Activated CD8-positive, alpha-beta T cell treated with anti-CD3 and anti-CD28 coated beads, Interleukin-2, amount 10 ng/mL, durations not matched to agents 7 days and 5 days (primary cell): ENCODE measurements around the gene ART3. TPM values are rescaled to one million over a fixed set of nuclear protein-coding genes. Genes with fewer than 3 reads are reported as not detected.
A peak's percentile ranks its signal among the peaks of the same experiment; 100 is the strongest.

ENCODE experiments used
- ATAC-seq: fragments of 150-1000 bp; cut with Tn5 transposase; one replicate; pipeline ENCODE4 v1.10.0; 2021; ENCODE audit warnings: moderate library complexity
- CTCF ChIA-PET: fragments of 350-600 bp; sonication (Branson Sonifier 250); formaldehyde crosslinking; loops from one replicate; lab custom pipeline; 2021; ENCODE audit warnings: antibody characterized with exemption; lab: Charles Lee
- POLR2A ChIA-PET: fragments of 350-600 bp; sonication (Branson Sonifier 250); formaldehyde crosslinking; loops from one replicate; lab custom pipeline; 2021; ENCODE audit warnings: antibody characterized with exemption; lab: Charles Lee
- DNase-seq: peaks from one replicate; pipeline ENCODE4 v3.0.0-alpha.2; 2020
- H3K27ac Mint-ChIP-seq: one replicate; pipeline ENCODE4 v1.8.0; 2021; ENCODE audit warnings: mild to moderate bottlenecking, mixed read lengths
- H3K27me3 Mint-ChIP-seq: one replicate; pipeline ENCODE4 v1.8.0; 2021; ENCODE audit warnings: low read depth, mixed read lengths
- H3K36me3 Mint-ChIP-seq: one replicate; pipeline ENCODE4 v1.8.0; 2021; ENCODE audit warnings: low read depth, mixed read lengths
- H3K4me1 Mint-ChIP-seq: one replicate; pipeline ENCODE4 v1.8.0; 2021; ENCODE audit warnings: low read depth, mixed read lengths
- H3K4me3 Mint-ChIP-seq: one replicate; pipeline ENCODE4 v1.8.0; 2021; ENCODE audit warnings: mild to moderate bottlenecking, mixed read lengths
- H3K9me3 Mint-ChIP-seq: one replicate; pipeline ENCODE4 v1.8.0; 2022; ENCODE audit warnings: mixed read lengths; ENCODE audit not compliant: insufficient read depth
- total RNA-seq, 2 experiments: library from RNA; stranded (reverse); gene quantifications; one replicate each; pipeline ENCODE4 v1.2.3, GENCODE V29; 2021

The ART3 gene
- total RNA-seq, 2 experiments from 2014 or later: not detected

DNA sequence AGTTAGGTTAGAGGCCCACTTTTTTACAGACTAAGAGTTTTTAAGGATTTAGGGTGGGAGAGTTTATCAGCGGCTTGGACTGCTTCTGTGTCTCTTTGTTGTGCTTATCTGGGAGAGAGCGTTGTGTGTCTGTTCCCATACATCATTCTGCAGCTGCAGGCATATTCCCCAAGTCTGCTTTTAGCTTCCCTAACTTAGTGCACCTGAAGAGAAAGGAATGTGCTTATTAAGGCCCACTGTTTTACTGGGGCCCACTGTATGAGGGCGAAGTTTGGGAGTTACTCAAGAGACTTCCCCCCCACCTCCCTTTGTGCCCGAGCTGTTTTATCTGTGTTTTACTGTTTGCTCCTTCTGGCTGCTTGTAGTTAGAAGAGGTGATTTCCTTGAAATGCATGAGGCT, 31.9 kb downstream of the ART3 start:
- H3K36me3 Mint-ChIP-seq: no peaks in the 10 kb centered on the region
- CTCF ChIA-PET: interaction anchor here (1.4 kb wide), 1 partner anchor 106 kb away, joined by 3 read pairs; no protein-coding TSS in a partner anchor
- peaks cover 6% of the 10 kb centered on the region for H3K27me3 Mint-ChIP-seq
- no peak for DNase-seq
- POLR2A ChIA-PET: no interaction called here
- no peak overlapping the region for H3K4me3 Mint-ChIP-seq
- no peaks in the 10 kb centered on the region for H3K9me3 Mint-ChIP-seq
- no peak for ATAC-seq
- H3K4me1 Mint-ChIP-seq: no peaks in the 10 kb centered on the region
- H3K27ac Mint-ChIP-seq: no peak overlapping the region

DNA sequence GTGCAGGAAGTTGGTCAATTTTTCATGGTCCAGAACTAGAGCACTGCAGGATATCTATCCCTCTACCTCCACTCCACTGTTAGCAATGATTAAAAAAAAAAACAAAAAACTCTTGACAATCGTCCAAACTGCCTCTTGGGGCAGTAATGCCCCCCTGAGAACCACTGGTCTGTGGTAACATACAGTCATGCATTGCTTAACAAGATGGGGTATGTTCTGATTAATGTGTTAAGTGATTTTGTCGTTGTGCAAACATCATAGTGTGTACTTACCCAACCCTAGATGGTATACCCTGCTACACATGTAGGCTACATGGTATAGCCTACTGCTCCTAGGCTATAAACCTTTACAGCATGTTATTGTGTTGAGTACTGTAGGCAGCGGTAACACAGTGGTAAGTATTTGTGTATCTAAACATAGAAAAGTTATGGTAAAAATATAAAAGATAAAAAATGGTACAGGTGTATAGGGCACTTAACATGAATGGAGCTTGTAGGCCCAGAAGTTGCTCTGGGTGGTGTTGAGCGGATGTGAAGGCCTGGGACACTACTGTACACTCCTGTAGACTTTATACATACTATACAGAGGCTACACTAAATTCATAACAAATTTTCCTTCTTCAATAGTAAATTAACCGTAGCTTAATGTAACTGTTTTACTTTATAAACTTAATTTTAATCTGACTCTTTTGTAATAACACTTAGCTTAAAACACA, 34.1 kb downstream of the ART3 start:
- POLR2A ChIA-PET: no interaction called here
- Mint-ChIP-seq H3K27me3 (peaks cover 6% of the 10 kb centered on the region), H3K27ac (no peak overlapping the region), H3K9me3 (no peaks in the 10 kb centered on the region), H3K4me1 (no peaks in the 10 kb centered on the region), H3K36me3 (peaks cover 10% of the 10 kb centered on the region), H3K4me3 (no peak overlapping the region)
- ATAC-seq: no peak
- CTCF ChIA-PET: interaction anchor here (0.8 kb wide), 1 partner anchor 213 kb away, joined by 3 read pairs; no protein-coding TSS in a partner anchor
- no peak for DNase-seq

DNA sequence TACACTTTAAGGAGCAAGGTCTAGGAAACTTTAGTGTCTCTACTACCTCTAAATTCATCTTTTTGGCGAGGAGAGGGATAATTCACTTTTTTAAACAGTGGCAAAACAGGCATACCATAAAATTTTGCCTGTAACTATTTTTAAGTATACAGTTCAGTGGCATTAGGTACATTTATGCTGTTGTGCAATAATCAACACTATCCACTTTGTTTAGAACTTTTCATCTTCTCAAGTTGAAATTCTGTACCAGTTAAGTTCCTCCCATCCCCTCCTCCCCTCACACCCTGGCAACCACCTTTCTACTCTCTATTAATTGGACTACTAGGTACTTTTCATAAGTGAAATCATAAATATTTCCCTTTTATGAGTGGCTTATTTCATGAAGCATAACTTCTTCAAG, 42.3 kb downstream of the ART3 start:
- ChIA-PET CTCF (interaction anchor here (0.9 kb wide), 2 partner anchors 36 to 121 kb away, joined by 3 to 4 read pairs; no protein-coding TSS in a partner anchor), POLR2A (no interaction called here)
- DNase-seq: no peak
- Mint-ChIP-seq H3K4me3 (no peak overlapping the region), H3K27me3 (no peaks in the 10 kb centered on the region), H3K9me3 (peaks cover 1% of the 10 kb centered on the region), H3K4me1 (no peaks in the 10 kb centered on the region), H3K27ac (no peak overlapping the region), H3K36me3 (peaks cover 56% of the 10 kb centered on the region)
- no peak for ATAC-seq

DNA sequence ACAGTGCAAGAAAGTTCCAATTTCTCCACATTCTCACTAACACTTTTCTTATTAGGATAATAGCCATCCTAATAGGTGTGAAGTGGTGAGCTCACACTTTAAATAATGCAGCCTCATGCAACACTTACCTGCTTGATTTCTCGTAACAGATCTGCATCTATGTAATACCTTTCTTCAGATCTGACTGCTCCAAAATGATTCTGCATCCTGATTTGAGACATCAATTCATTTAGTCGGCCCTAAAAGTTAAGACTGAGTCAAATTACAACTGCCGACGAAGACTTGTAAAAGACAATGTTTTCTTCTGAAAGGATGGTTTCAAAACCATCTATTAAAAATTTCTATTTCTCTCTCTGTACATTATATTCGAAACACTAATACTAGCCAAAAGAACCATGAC, 43.0 kb downstream of the ART3 start:
- no peaks in the 10 kb centered on the region for H3K4me1 Mint-ChIP-seq
- H3K4me3 Mint-ChIP-seq: no peak overlapping the region
- DNase-seq (no peak), ATAC-seq (no peak)
- H3K27ac Mint-ChIP-seq: no peak overlapping the region
- ChIA-PET POLR2A (no interaction called here), CTCF (no interaction called here)
- peaks cover 56% of the 10 kb centered on the region for H3K36me3 Mint-ChIP-seq
- no peaks in the 10 kb centered on the region for H3K27me3 Mint-ChIP-seq
- H3K9me3 Mint-ChIP-seq: peaks cover 8% of the 10 kb centered on the region

DNA sequence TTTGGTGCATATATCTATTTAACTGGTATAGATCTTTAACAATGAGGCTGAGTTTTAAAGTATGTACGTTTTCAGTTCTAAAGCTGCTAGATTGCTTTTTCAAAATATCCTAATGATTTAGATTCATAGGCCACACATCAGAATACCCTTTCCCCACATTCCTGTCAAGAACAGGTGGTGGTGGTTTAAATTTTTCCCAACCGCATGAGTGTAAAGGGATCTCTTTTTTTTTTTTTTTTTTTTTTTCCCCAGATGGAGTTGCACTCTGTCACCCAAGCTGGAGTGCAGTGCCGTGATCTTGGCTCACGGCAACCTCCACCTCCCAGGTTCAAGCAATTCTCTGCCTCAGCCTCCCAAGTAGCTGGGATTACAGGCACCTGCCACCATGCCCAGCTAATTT, 45.7 kb downstream of the ART3 start:
- ChIA-PET CTCF (no interaction called here), POLR2A (no interaction called here)
- H3K4me1 Mint-ChIP-seq: no peaks in the 10 kb centered on the region
- no peak for ATAC-seq
- H3K9me3 Mint-ChIP-seq: peaks cover 9% of the 10 kb centered on the region
- no peaks in the 10 kb centered on the region for H3K27me3 Mint-ChIP-seq
- no peak overlapping the region for H3K4me3 Mint-ChIP-seq
- no peak for DNase-seq
- H3K27ac Mint-ChIP-seq: no peak overlapping the region
- H3K36me3 Mint-ChIP-seq: peaks cover 60% of the 10 kb centered on the region

DNA sequence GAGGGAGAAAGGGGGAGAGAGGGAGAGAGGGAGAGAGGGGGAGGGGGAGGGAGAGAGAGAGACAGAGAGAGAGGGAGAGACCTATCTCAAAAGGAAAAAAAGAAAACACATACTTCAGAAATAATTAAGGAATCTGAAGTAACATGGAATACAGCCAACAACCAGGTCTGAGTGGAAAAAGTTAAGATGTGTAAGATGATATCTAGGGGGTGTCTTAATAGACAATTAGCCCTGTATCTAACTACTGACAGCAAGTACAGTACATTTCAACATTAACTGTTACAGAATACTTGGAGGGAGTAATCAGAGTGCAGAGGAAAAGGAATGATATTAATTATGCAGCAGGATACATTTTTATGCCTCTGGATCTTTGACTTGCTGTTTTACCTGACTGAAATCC, 51.3 kb downstream of the ART3 start:
- H3K4me1 Mint-ChIP-seq: no peaks in the 10 kb centered on the region
- H3K9me3 Mint-ChIP-seq: peaks cover 9% of the 10 kb centered on the region
- H3K27ac Mint-ChIP-seq: no peak overlapping the region
- DNase-seq (no peak), ATAC-seq (no peak)
- no peak overlapping the region for H3K4me3 Mint-ChIP-seq
- POLR2A ChIA-PET: no interaction called here
- H3K27me3 Mint-ChIP-seq: no peaks in the 10 kb centered on the region
- peaks cover 49% of the 10 kb centered on the region for H3K36me3 Mint-ChIP-seq
- CTCF ChIA-PET: no interaction called here

DNA sequence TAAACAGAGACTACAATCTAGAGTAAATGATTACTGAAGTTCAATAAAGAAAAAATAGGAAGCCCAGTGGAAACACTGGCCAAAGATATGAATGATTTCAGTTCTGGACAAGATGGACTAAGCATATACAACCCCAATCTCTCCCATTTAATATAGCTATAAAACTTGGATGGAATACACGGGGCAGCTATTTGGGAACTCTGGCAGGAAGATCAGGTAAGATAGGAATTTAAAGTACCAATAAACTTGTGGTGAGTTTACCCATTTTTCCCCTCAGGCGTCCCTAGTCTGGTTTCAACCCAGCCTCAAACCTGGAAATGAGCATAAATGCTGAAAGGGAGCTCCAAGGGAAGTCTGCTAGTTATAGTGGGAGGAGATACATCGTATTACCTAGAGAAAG, 53.2 kb downstream of the ART3 start:
- ChIA-PET POLR2A (no interaction called here), CTCF (interaction anchor here (0.9 kb wide), 1 partner anchor 37 kb away, joined by 4 read pairs; no protein-coding TSS in a partner anchor)
- H3K27me3 Mint-ChIP-seq: no peaks in the 10 kb centered on the region
- no peak overlapping the region for H3K27ac Mint-ChIP-seq
- H3K9me3 Mint-ChIP-seq: no peaks in the 10 kb centered on the region
- ATAC-seq: no peak
- DNase-seq: no peak
- H3K36me3 Mint-ChIP-seq: peaks cover 43% of the 10 kb centered on the region
- no peaks in the 10 kb centered on the region for H3K4me1 Mint-ChIP-seq
- H3K4me3 Mint-ChIP-seq: no peak overlapping the region

DNA sequence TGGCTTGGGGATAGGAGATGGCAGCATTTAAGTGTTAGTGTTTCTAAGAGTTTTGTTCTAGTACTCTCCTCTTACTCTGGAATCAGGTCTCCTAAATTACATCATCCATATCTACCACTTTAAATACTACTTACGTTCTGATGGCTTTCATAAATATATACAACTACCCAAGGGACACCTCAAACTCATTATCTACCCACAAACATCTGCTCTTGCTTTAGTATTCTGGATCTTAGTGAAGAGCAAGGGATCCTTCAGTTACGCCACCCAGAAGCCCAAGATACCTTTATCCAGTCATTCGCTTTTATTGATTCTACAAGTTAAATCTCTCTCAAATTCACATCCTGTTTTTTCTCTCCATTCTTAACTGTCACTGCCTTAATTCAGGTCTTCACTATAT, 66.7 kb downstream of the ART3 start:
- Mint-ChIP-seq H3K36me3 (peaks cover 51% of the 10 kb centered on the region), H3K4me1 (peaks cover 7% of the 10 kb centered on the region), H3K9me3 (no peaks in the 10 kb centered on the region), H3K27ac (no peak overlapping the region), H3K27me3 (no peaks in the 10 kb centered on the region), H3K4me3 (no peak overlapping the region)
- DNase-seq (no peak), ATAC-seq (no peak)
- CTCF ChIA-PET: no interaction called here
- POLR2A ChIA-PET: no interaction called here

DNA sequence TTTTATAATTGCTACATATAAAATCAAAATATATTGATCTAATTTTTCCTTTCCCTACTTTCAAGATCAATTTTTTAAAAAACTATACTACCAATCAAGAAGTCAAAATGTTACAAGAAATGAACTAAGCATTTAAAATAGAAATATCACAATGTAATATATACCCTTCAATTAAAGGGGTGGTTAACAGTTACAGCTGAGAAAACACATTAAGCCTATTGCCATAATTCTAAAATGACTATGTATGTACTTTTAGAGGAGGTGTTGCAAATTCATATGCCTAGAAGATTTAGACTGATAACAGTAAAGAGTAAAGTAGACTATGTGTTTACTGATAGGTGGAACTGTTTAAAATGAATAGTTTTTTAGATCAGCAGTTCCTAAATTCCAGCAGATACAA, 70.0 kb downstream of the ART3 start:
- ATAC-seq: no peak
- H3K4me1 Mint-ChIP-seq: peaks cover 22% of the 10 kb centered on the region
- H3K27ac Mint-ChIP-seq: no peak overlapping the region
- ChIA-PET POLR2A (no interaction called here), CTCF (interaction anchor here (2.0 kb wide), 1 partner anchor 35 kb away, joined by 4 read pairs; no protein-coding TSS in a partner anchor)
- H3K36me3 Mint-ChIP-seq: peaks cover 37% of the 10 kb centered on the region
- H3K27me3 Mint-ChIP-seq: no peaks in the 10 kb centered on the region
- H3K9me3 Mint-ChIP-seq: no peaks in the 10 kb centered on the region
- no peak for DNase-seq
- no peak overlapping the region for H3K4me3 Mint-ChIP-seq

DNA sequence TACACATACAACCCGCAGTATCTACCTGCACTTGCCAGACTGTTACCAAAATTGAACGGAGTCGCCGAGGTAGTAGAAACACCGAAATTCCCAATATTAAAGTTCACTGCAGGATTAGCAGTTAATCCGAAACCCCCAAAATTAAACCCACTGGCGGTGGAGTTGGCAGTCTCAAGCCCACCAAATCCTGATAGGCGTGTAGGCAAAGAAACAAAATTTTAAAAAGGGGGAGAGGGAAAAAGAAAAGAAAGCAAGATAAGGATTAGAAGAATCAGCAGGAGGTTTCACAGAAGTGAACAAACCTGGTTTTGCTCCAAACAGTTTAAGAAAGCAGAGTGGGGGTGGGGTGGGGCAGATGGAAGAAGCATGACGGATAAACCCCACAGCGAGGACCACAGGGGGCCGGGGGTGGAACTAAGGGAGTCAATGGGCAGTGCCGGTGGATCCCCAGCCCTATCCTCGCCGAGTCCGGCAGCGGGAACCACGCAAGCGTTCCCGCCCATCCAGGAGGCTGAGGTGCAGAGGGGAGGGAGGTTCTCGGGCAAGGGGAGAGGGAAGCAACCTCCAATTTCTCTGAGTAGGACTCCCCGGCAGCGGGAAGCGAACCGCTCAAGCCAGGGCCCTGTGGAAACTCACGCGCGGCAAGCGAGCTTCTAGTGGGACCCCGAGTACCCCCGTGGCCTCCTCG, 73.1 kb downstream of the ART3 start:
- CTCF ChIA-PET: interaction anchor here (0.7 to 2.0 kb wide), 4 partner anchors 32 to 1056 kb away, joined by 3 to 5 read pairs (median 4); no protein-coding TSS in a partner anchor
- Mint-ChIP-seq H3K27me3 (no peaks in the 10 kb centered on the region), H3K4me1 (peaks cover 23% of the 10 kb centered on the region), H3K9me3 (no peaks in the 10 kb centered on the region), H3K36me3 (peaks cover 14% of the 10 kb centered on the region), H3K27ac (peak overlapping the region; percentile 96), H3K4me3 (peak overlapping the region; percentile 95)
- ATAC-seq (peak; percentile 59), DNase-seq (peak; percentile 65)
- POLR2A ChIA-PET: interaction anchor here (1.0 to 1.5 kb wide), 3 partner anchors 66 to 252 kb away, joined by 3 to 6 read pairs (median 4); no protein-coding TSS in a partner anchor

DNA sequence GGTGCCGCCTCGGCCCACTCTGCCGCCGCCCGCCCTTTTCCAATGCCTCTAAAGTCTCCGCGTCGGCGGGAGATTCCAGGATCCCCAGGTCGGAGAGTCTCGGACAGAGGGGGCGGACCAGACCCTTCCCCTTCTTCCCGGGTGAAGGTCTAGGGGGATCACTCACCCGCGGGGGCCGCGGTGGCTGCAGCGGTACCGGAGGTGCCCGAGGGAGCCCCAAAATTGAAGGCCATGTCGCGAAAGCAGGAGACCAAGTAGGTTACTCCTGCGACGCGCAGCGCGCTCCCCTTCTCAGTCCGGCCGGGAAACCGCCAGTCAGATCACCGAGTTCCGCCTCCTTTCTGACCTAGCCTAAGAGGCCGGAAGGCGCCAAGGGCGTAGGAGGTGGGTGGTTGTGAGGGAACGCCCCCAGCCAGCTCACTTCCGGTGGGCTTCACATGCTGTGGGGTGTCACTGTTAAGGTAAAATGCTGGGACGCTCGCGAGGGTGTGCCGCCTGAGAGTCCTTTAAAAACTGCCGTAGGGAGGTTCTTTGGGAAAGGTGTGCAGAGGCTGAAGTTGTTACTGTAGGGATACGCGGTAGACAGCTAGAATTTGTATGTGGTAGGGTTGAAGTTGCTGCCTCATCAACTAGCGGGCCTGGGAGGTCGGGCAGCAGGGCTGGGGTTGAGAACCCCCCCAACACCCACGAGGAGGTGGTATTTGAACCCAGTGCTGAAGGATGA, 73.8 kb downstream of the ART3 start, which contains the start of gene NUP54:
NUP54 (minus strand) TSS at position 256 of the 724 bp plus-strand sequence; CDS start at position 233, 23 bp downstream.
- H3K4me3 Mint-ChIP-seq: peak within 1 kb of the TSS; percentile 95
- H3K36me3 Mint-ChIP-seq: peaks cover 10% of the 10 kb centered on the region
- ChIA-PET POLR2A (interaction anchor here (0.5 to 1.5 kb wide), 6 partner anchors 13 to 549 kb away, joined by 3 to 6 read pairs (median 3); no protein-coding TSS in a partner anchor), CTCF (interaction anchor here (0.7 to 2.0 kb wide), 6 partner anchors 16 to 1055 kb away, joined by 3 to 5 read pairs (median 4); no protein-coding TSS in a partner anchor)
- H3K27me3 Mint-ChIP-seq: no peaks in the 10 kb centered on the region
- peak within 1 kb of the TSS; percentile 96 for H3K27ac Mint-ChIP-seq
- peak; percentile 98 for ATAC-seq
- peak; percentile 97 for DNase-seq
- peaks cover 23% of the 10 kb centered on the region for H3K4me1 Mint-ChIP-seq
- H3K9me3 Mint-ChIP-seq: no peaks in the 10 kb centered on the region
